NCI-H1417 (cell line): ENCODE data around the gene VASH2.
"Not testable (repeated sequence)": the region's sequence is repeated elsewhere in the genome, so short reads cannot be mapped to it uniquely, and the experiment has no call there.

Experiments used
- DNase-seq, 3 experiments: peaks; one replicate each; lab custom pipeline; 2025; lab: John Stamatoyannopoulos, UW

Gene VASH2

DNA sequence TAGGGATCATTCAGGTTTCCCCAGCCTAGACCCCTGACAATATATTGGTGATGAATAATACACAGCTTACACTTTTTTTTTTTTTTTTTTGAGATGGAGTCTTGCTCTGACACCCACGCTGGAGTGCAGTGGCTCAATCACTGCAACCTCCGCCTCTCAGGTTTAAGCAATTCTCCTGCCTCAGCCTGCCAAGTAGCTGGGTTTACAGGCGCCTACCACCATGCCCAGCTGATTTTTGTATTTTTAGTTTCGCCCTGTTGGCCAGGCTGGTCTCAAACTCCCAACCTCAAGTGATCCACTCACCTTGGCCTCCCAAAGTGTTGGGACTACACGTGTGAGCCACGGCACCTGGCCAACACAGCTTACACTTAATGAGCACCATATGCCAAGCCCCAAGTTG, 7.2 kb downstream of the VASH2 start:
- no peak for DNase-seq

DNA sequence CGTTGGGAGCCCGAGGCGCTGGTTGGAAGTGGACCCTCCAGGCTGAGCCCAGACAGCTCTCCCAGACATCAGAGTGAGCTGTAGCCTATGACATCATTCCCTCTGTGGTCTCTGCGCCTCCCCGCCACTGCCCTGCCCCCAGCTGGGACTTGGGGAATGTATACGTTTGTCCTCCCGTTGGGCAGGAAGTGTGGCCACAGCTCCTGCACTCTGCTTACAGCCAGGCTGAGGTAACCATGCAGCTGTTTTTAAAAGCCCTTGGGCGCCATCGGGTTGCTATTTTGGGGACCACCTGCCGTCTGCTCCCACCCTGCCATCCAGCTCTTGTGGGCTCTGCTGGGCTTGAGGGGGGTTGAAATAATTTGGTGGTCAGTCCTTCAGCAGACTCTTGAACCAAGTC, 7.8 kb downstream of the VASH2 start:
- no peak for DNase-seq

DNA sequence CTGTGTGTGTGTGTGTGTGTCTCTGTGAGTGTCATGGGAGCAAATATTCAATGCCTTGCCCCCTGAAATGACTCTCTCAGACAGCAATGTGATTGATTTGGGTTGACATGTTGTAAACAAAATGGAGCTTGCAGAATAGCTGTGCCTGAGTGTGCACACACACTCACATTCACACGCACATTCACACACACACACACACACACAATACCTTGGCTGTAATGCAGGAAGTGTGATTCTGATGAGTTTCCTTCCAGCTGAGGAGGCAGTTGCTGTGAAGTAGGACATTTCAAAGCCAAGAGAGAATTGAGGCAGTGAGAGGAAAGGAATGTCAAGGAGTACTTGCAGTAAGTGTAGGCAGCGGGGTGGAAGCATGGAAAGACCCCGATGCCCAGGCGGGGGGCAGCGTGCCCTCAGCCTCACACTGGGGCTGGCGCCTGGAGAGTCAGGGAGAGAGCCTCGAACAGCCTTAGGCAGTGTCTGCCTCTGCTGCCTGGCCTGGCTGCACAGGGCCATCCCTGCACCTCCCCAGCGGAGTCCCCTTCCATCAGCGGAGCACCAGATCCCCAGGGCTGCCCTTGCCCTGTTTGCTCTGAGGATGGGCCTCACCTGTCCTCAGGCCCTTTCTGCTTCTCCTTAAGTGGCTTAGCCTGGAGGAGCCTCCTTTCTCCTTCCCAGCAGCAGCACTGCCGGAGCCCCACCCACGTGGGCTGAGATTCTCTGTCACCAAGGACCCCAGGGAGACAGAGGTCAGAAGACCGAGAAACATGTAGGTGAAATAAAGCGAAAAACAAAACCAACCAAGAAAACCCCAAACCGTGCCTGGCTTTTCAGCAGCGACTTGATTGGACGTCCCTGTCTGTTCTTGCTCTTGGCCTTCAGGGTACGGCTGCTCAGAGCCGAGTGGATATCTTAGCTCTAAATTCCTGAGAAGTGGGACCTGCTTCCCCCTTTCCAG, 9.2 kb downstream of the VASH2 start:
- DNase-seq: no peak

DNA sequence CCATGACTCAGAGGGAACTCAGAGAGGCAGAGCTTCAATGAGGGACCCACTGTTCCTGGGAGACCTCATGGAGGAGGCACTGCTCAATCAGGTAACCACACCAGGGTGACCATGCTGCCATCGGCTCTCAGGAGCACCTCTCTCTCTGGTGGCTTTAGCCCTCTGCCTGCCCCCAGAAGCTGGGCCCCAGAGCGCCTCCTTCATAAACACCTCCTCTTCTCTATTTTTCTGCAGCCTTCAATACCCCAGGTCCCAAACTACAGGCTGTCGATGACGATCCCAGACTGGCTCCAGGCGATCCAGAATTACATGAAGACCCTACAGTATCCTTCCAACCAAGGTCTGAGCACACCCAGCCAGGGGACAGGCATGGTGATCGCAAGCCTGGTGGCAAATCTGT, 10.6 kb downstream of the VASH2 start:
- DNase-seq: no peak

DNA sequence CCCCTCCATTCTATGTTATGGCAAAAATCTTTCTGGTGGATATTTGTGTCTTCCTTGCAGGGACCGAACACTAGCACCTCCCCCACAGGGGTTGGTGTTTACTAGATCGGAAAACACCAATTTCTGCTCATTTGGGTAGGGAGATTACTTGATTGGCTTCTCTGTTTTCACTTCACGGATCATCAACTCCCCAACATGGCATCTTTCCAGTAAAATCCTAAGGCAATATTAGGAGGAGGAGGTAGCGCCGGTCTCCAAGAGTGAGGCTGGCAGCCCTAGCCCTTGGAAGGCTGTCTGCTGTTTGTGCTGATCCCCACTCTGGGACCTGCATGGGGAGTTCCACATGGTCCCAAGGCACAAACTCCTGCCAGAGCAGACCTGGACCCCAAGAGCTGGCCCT, 12.2 kb downstream of the VASH2 start:
- no peak for DNase-seq

DNA sequence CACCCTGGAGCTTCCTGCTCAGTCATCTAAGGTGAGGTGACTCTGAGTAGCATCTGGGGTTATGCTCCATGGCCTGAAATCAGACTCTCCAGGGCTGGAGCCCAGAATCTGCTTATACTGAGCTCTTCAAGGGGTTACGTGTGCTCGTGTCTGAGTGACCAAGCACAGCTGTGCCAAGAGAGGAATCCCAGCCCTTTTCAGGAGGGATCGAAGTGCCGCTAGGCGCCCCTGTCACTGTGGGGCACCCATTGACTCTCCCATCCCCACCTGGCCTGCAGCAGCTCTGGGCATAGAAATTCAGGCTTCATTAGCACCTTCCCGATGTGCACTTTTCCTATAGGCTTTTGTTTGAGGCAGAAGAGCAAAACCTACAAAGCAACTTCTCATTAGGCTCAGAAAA, 13.8 kb downstream of the VASH2 start:
- no peak for DNase-seq

DNA sequence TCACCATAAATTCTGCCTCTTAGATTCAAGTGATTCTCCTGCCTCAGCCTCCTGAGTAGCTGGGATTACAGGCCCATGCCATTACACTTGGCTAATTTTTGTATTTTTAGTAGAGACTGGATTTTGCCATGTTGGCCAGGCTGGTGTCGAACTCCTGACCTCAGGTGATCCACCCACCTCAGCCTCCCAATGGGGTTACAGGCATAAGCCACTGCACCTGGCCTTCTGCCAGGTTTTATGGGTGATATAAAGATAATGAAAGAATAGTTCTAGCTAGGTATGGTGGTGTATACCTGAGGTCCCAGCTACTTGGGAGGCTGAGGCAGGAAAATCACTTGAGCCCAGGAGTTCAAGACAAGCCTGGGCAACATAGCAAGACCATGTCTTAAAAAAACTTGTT, 14.7 kb downstream of the VASH2 start:
- not testable (repeated sequence) for DNase-seq

DNA sequence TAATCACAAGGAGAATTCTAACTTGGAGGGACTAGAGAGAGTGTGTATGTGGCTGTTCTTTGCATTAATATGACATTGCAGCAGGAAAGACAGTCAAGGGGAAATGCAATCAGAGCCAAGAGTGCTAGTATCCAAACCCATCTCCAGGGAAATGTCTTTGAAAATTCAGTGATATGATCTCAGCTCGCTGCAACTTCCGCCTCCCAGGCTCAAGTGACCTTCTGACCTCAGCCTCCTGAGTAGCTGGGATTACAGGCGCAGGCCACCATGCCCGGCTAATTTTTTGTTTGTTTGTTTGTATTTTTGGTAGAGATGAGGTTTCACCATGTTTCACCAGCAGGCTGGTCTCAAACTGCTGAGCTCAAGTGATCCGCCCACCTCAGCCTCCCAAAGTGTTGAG, 16.3 kb downstream of the VASH2 start:
- no peak for DNase-seq

DNA sequence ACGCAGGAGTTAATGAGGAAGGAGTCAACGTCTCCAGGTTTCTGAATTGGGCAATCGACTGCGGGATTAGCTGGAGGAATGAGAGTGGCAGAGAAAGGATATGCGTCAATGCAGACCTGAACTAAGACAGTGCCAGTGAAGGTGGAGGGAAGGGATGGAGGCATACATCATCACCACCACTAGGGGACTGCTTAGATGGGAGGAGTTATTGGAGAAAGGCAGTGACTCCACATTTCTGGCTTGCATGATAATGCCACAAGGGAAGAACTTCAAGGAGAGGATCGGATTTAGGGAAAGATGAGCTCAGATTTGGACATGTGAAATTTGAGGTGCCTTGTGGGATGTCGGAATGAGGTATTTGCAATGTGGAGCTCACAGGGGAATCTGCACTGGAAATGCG, 17.5 kb downstream of the VASH2 start:
- peak in 1 of 3 experiments; percentile 0 for DNase-seq

DNA sequence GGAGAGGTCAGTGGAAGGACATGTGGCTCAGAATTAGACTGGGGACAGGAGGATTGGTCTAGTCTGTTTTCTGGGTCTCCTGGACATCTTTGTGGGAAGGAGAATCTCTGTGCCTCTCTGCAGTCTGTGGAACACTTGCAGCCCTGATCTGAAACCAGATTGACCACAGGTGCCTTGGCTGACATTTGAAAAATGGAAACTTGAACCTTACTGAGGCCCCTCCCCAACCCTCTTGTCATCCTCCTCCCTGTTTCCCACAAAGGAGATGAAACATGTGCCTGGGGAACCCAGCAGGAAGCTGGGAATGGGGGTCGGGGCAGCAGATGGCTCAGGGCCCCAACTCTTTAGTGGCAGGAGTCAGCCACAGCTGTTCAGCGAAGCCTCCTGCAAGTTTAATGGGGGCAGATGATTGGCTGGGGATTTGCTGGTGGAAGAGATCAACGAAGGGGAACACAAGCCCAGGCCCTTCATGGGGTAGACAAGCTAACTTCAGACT, 18.1 kb downstream of the VASH2 start:
- no peak for DNase-seq

DNA sequence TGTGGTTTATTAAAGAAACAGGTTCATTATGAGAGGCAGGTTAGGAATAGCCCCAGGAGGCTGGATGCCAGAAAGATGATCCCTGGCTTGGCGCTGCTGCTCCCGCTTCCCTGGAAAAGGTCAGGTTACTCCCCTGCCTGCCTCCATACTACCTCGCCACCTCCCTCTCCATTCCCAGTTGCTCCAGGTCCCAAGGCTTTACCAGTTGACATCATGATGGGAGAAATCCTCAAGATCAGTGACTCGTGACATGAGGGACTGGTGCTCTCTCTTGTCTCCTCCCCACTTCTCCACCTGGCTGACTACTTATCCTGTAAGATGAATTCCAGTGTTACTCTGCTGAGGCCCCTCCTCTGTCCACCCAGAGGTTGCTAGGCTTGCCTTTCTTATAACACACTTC, 19.7 kb downstream of the VASH2 start:
- DNase-seq: peak in 1 of 3 experiments; percentile 18

DNA sequence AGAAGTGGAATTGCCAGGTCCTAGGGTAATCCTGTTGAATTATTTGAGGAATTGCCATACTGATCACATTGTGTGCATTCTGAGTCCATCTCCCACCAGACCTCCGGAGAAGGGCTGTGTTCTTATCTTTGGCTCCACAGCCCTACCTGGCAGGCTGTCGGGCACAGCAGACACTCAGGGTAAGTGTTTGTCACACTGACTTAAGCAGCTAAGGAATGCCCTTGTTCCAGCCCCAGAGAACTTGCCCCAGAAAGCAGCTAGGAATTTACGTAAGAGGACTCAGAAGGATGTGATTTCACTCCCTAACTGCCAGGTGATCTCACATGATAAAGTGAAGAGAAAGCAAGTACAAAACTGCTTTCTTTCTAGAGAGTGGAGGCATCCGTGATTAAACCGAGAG, 21.0 kb downstream of the VASH2 start:
- no peak for DNase-seq

DNA sequence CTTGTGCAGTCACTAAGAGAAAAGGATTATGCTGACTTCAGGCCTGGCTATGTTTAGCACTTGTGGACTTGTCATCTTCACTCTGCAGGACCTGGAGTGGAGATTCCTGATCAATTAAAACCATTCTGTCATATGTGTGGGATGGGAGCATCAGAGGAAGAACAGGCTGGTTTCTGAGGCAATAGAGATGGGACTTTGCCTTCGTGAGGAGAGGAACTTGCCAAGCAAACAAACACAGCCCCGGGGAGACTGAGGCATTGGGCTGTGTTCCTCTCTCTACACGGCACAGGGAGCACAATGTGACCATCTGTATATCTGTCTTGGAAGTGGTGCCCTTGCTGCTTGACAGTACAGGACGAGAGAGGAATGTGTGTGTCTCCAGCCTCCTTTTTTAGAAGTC, 23.1 kb downstream of the VASH2 start:
- no peak for DNase-seq

DNA sequence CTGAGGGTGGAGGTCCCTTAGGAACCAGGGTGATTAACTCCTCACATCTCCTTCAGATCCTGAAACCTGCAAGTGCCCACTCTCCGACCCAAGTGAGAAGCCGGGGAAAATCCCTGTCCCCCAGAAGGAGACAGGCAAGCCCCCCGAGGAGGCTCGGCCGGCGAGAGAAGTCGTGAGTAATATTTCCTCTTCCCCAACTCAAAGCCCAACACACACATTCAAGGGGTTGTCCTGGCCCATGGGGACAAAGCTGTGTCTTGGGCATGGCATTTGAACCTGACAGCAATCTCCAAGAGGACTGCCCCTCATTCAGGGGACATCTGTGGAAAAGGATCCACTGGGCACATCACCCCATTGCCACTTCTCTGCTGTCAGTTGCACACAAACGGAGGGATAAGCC, 23.6 kb downstream of the VASH2 start:
- no peak for DNase-seq

DNA sequence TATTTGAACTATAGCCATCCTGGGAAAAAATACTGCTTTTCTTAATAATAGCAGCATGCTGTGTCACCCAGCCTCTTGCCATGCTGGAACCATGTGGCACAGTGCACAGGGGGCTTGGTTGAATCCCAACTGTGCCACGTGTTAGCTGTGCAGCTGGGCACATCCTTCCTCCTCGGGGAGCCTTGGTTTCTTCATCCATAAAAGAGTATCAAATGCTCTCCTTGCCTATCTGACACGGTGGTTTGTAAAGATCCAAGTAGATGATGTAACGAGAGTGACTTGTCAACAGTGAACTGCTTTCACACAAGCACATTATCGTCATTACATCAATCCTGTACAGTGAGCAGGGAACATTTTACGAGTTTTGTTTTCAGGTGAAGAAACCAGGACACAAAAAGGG, 24.4 kb downstream of the VASH2 start:
- no peak for DNase-seq

DNA sequence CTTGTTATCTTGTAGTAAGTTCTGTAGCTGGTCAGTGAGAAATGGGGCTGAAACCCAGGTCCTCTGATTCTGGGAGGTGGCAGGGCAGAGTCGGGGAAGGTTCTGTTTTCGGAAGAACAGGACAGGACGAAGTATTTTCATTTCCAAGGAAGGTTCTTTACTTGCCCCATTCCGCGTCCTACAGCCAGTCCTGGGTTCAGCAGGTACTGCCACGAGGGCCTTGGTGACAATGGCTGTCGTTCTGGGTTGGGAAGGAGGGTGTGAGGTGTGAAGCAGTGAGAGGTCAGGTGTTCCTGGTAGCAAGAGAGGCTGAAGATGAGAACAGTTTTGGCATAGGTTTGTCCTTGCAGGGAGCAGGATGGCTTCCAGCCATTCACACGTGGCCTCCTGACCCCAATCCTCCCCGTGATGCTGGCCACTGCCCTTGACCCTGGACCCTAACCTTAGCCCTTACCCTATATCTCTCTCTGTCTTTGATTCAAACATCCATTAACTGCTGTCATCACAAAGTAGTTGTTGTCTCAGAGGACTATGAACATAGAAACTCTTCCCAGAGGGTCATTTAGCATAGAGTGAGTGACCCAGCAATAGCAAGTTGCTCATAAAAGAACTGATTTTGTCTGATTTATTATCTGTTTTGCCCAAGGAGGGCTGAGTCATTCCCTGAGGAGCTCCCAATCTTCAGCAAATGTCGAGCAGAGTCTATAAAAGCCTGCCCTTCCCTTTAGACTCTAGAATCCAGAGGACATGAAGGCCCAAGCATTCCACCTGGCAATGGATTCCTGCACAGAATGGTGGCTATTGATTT, 25.0 kb downstream of the VASH2 start:
- no peak for DNase-seq

DNA sequence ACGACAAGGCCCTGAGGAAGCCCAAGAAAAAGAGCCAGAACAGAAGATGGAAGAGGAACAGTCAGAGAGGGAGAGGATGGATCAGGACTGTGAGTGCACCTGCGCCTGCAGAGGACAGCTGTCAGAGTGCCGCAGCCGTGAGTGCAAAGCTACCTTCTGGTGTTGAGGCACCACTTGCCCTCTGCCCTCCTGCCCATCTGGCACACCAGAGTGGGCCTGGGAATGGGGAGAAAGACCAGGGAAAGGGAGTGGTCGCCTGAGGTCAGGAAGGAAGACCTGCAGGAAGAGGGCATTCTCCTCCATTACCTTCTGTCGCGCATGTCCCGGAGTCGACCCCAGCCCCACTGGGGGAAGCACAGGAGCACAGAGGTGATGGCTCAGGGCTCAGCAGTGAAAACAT, 26.2 kb downstream of the VASH2 start:
- no peak for DNase-seq

DNA sequence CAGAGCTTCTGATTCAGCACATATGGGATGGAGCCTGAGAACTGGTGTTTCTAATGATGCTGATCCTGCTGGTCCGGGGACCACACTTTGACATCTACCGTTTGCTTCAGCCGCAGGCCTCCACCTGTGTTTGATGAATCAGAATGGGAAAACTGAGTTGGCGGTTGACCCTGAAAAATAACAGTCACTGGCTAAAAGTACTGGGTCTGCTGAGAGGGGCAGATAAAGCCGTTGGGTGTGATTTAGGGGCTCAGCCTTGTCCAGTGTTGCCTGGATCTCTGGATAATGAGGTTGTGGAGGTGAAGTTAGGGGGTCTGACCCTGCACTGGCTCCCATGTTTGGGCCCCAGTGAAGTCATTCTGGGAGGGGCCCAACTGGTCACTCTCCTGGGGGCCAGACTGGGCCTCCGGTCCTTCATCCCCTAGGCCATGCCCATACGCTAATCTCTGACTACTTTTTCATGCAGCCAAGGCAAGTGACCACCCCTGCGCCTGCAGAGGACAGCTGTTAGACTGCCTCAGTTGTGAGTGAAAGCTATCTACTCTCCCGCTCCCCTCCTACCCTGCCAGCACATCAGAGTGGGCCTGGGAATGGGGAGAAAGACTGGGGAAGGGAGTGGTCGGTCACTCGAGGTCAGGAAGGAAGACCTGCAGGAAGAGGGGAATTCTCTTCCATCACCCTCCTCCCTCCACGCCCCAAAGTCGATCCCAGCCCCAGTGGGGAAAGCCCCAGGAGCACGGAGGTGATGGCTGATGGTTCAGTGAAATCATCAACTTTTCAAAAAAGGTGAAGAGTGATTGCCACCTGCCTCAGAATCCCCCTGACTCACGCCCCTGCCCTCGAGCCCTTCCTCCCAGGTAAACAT, 27.7 kb downstream of the VASH2 start:
- DNase-seq: no peak

DNA sequence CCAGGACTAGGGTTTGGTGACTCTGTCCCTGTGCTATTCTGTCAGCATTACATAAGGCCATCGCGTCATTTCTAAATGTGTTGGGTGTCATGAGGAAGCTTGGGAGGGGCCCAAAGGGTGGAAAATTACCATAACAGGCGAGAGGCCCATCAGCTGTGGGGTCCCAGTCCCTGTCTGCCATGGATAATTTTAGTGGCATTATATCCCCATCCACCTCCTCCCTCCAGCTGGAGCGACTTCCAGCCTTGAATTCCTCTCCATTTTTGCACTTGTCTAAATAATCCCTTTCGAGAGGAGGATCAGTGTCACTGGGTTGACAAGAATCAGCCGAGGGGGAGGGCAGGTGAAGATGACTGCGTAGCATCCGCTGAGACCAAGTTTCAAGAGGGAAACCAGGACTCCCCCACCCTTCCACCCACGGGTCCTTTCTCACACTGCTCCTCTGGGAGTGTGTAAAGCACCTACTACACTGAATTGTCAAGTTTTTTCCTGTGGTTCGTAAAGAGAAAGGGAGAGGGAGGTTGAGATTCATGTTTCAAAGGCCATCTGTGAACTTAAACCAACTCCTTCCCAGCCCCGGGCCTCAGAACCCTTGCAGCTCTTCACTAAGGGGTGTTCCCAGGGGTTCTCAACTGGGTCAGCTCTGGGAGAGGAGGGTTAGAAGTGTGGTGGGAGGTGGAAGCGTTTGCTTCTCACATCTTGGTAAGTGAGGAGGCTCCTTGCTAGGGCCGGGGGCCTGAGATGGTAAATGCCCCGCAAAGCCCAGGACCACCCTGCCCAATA, 29.2 kb downstream of the VASH2 start:
- DNase-seq: no peak

DNA sequence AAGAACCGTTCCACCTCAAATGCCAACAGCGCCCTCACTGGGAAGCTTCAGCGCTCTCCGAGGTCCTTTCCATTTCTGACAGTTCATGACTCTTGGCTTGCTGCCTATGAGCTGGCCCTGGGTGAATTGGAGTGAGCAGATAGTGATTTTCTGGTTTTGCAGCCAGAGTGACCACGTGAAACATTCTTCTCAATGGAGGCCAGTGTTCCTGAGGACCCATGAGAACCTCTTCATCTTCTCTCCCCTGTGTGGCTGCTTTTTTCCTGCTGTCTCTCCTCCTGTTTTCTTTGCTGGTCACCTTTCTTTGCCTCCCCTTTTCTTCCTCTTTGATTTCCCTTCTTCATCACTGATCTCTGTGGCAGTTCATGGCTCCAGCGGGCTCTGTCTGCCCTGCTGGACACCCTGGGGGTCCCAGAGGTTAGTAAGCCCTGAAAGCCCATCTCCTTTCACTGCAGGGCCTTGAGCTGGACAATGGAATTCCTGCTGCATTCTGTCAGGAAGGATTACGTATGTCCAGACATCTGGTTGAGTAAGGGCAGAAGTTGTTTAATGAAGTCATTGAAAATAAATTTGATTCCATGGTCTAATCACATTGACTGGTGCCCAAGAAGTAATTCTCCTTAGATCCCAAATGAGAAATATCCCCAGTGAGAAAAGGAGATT, 29.9 kb downstream of the VASH2 start:
- DNase-seq: no peak
